ENCODE measurements around the gene GSE1.
A peak's percentile ranks its signal among the peaks of the same experiment; 100 is the strongest.

GSE1 gene

GRCh38 chr16:85688586-85689284, 75.6 kb downstream of the GSE1 start, which contains the start of gene GINS2 (continued):
- TF ChIP-seq ZNF184 (tag by site-specific recombination; IDR thresholded peaks at IDR 0.05) (no peak), ZNF433 (tag by site-specific recombination; IDR thresholded peaks at IDR 0.05; ENCODE audit: low read depth) (no peak), ZNF626 (tag by site-specific recombination; IDR thresholded peaks at IDR 0.05) (no peak), ZNF354C (tag by site-specific recombination; IDR thresholded peaks at IDR 0.05; ENCODE audit: borderline replicate concordance, low read depth) (no peak), ZNF624 (tag by site-specific recombination; IDR thresholded peaks at IDR 0.05) (no peak), ZNF623 (tag by site-specific recombination; IDR thresholded peaks at IDR 0.05) (no peak), ZFP69B (tag by site-specific recombination; IDR thresholded peaks at IDR 0.05) (peak; percentile 48), ZNF529 (tag by site-specific recombination; IDR thresholded peaks at IDR 0.05; ENCODE audit: insufficient replicate concordance) (no peak), GLI2 (tag by site-specific recombination; IDR thresholded peaks at IDR 0.05; ENCODE audit: borderline replicate concordance, low read depth) (no peak), ZNF707 (tag by site-specific recombination; IDR thresholded peaks at IDR 0.05) (no peak), ZNF169 (tag by site-specific recombination; IDR thresholded peaks at IDR 0.05) (no peak), ZNF292 (tag by site-specific recombination; IDR thresholded peaks at IDR 0.05; ENCODE audit: borderline replicate concordance, low read depth) (no peak)
- TF ChIP-seq, protein P1, sequence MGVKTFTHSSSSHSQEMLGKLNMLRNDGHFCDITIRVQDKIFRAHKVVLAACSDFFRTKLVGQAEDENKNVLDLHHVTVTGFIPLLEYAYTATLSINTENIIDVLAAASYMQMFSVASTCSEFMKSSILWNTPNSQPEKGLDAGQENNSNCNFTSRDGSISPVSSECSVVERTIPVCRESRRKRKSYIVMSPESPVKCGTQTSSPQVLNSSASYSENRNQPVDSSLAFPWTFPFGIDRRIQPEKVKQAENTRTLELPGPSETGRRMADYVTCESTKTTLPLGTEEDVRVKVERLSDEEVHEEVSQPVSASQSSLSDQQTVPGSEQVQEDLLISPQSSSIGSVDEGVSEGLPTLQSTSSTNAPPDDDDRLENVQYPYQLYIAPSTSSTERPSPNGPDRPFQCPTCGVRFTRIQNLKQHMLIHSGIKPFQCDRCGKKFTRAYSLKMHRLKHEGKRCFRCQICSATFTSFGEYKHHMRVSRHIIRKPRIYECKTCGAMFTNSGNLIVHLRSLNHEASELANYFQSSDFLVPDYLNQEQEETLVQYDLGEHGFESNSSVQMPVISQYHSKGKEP (tag by site-specific recombination; IDR thresholded peaks at IDR 0.05) = peak; percentile 8; the same call in 1 of the 2 replicates

- Histone ChIP-seq H3K4me3 (ENCODE audit: low read depth, low read length) (peak overlapping the region; percentile 33), H3K9me3 (ENCODE audit: control insufficient read depth, insufficient read depth, low read depth, low read length) (no peaks in the 10 kb centered on the region), H3K27ac (ENCODE audit: extremely low read depth, low read depth, low read length) (no peak overlapping the region), H3K4me1 (ENCODE audit: control insufficient read depth, insufficient read depth, low read length) (no peaks in the 10 kb centered on the region; the same call in 1 of the 2 replicates), H3K36me3 (ENCODE audit: control insufficient read depth in 2 of 2, insufficient read depth in 1 of 2, low read length in 2 of 2) (peaks cover 8 to 23% of the 10 kb centered on the region in 2 experiments; a peak in 2 of 3 replicates)
- ChIA-PET POLR2A (interaction anchor here (0.5 to 1.3 kb wide), 3 partner anchors 10 to 49 kb away, joined by 3 to 5 read pairs (median 3); no protein-coding TSS in a partner anchor), CTCF (interaction anchor here (0.9 to 1.2 kb wide), 2 partner anchors 29 to 268 kb away, joined by 3 to 6 read pairs; no protein-coding TSS in a partner anchor)
- no peak for TF ChIP-seq YY2 (tag by site-specific recombination; IDR thresholded peaks at IDR 0.05)
- TF ChIP-seq ZNF530 (tag by site-specific recombination; IDR thresholded peaks at IDR 0.05; ENCODE audit: low read depth) = no peak
- TF ChIP-seq BCL11A (tag by site-specific recombination; IDR thresholded peaks at IDR 0.05; ENCODE audit: low read depth) = no peak
- no peak for TF ChIP-seq ZNF707 (tag by site-specific recombination; IDR thresholded peaks at IDR 0.05)
- TF ChIP-seq ZNF354C (tag by site-specific recombination; IDR thresholded peaks at IDR 0.05; ENCODE audit: borderline replicate concordance, low read depth) = no peak
- TF ChIP-seq SALL2 (tag by site-specific recombination; IDR thresholded peaks at IDR 0.05; ENCODE audit: borderline replicate concordance) = no peak
- peak; percentile 65; the same call in 1 of the 2 replicates for TF ChIP-seq ZNF10 (tag by site-specific recombination; IDR thresholded peaks at IDR 0.05)
- TF ChIP-seq ZNF624 (tag by site-specific recombination; IDR thresholded peaks at IDR 0.05) = no peak
- no peak for TF ChIP-seq ZNF560 (tag by site-specific recombination; IDR thresholded peaks at IDR 0.05; ENCODE audit: borderline replicate concordance)
- no peak for TF ChIP-seq ZNF623 (tag by site-specific recombination; IDR thresholded peaks at IDR 0.05)
- no peak for TF ChIP-seq ZXDB (tag by site-specific recombination; IDR thresholded peaks at IDR 0.05)
- TF ChIP-seq ZNF660 (tag by site-specific recombination; IDR thresholded peaks at IDR 0.05) = no peak
- TF ChIP-seq ZBTB20 (tag by site-specific recombination; IDR thresholded peaks at IDR 0.05) = peak; percentile 90
- TF ChIP-seq ZNF837 (tag by site-specific recombination; IDR thresholded peaks at IDR 0.05) = no peak
- no peak for TF ChIP-seq ZNF214 (tag by site-specific recombination; IDR thresholded peaks at IDR 0.05; ENCODE audit: borderline replicate concordance)
- peak; percentile 49 for TF ChIP-seq ZNF366 (tag by site-specific recombination; conservative IDR thresholded peaks at IDR 0.05)
- TF ChIP-seq ZNF704 (tag by site-specific recombination; IDR thresholded peaks at IDR 0.05) = no peak
- TF ChIP-seq, protein P2, sequence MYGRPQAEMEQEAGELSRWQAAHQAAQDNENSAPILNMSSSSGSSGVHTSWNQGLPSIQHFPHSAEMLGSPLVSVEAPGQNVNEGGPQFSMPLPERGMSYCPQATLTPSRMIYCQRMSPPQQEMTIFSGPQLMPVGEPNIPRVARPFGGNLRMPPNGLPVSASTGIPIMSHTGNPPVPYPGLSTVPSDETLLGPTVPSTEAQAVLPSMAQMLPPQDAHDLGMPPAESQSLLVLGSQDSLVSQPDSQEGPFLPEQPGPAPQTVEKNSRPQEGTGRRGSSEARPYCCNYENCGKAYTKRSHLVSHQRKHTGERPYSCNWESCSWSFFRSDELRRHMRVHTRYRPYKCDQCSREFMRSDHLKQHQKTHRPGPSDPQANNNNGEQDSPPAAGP (tag by site-specific recombination; IDR thresholded peaks at IDR 0.05) = no peak
- no peak for TF ChIP-seq IKZF3 (tag by site-specific recombination; IDR thresholded peaks at IDR 0.05)
- no peak for TF ChIP-seq ZNF248 (tag by site-specific recombination; IDR thresholded peaks at IDR 0.05)
- no peak for TF ChIP-seq ZBTB6 (tag by site-specific recombination; IDR thresholded peaks at IDR 0.05)
- TF ChIP-seq ZNF292 (tag by site-specific recombination; IDR thresholded peaks at IDR 0.05; ENCODE audit: borderline replicate concordance, low read depth) = no peak
- TF ChIP-seq ZNF121 (tag by site-specific recombination; IDR thresholded peaks at IDR 0.05) = peak; percentile 97
Observed at GRCh38 chr16:85689285-85689949, 76.3 kb downstream of the GSE1 start.
